HG03469 (cell line): ENCODE results near the gene ATF6B.

Source experiments
- ATAC-seq: cut with Tn5 transposase; IDR thresholded peaks from one replicate; pipeline ENCODE4 v1.9.1; 2021; ENCODE audit warnings: mild to moderate bottlenecking, moderate library complexity, moderate number of reproducible peaks; ENCODE audit not compliant: unreplicated experiment

The ATF6B gene

GRCh38 chr6:32132110-32132509 lies 4.1 kb upstream of the ATF6B start:
- ATAC-seq: no peak

DNA sequence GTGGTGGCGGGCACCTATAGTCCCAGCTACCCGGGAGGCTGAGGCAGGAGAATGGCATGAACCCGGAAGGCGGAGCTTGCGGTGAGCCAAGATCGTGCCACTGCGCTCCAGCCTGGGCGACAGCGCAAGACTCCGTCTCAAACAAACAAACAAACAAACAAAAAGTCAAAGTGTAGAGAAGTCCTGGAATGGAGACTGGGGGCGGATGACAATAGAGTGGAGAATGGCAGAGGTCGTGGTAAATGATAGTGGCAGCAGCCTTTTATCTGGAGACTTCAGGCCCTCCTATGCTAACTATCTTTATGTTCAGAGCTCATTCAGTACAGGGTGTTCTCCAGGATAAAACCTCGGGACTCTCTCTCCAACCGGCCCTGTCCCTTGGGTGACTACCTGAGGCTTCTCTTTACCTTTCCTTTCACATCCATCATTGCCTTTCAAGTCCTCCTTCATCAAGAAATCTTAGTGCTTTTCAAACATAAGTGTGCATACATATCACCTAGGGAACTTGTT lies 3.4 kb upstream of the ATF6B start:
- ATAC-seq: no peak

GRCh38 chr6:32129297-32130088 lies 1.4 kb upstream of the ATF6B start:
- no peak for ATAC-seq

DNA sequence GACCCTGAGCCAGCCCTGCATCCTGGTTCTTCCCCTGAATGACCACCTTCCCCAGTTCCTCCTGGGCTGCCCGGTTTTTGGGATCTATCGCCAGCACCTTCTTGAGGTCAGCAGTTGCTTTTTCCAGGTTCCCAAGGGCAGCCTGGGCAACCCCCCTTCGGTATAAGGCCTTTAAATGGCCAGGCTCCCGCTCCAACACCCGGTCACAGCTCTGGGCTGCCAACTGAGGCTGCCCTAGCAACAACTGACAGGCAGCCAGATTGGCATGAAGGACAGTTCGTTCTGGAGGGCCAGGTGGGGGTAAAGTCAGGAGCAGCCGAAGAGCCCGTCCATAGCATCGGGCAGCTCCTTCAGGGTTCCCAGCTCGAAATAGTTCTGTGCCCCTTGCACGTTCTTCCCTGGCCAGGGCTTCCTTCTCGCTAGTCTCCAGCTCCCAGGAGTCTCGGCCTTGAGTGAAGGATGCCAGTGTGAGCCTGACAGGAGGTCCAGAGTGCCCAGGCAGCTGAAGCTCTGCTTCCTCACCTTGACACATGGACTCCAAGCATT lies 778 bp upstream of the ATF6B start:
- no peak for ATAC-seq

GRCh38 chr6:32127409-32127716 lies 683 bp downstream of the ATF6B start:
- no peak for ATAC-seq

DNA sequence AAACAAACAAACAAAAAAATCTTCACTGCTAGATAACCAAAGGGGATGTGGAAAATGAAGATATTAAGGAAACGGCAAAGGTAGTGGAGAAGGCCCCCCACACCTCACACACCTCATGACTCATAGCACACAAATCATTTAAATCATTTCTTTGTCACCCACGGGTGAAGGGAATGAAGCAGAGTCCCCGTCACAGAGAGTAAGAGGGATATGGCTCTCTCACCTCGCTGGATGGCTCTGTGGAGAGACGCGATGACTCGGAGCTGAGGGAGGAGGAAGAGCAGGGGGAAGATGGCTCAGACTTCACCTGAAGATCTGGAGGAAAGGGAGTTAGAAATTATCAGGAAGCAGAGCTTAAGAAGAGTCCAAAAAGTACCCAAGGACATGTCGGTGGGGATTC lies 1.2 kb downstream of the ATF6B start:
- ATAC-seq: no peak

DNA sequence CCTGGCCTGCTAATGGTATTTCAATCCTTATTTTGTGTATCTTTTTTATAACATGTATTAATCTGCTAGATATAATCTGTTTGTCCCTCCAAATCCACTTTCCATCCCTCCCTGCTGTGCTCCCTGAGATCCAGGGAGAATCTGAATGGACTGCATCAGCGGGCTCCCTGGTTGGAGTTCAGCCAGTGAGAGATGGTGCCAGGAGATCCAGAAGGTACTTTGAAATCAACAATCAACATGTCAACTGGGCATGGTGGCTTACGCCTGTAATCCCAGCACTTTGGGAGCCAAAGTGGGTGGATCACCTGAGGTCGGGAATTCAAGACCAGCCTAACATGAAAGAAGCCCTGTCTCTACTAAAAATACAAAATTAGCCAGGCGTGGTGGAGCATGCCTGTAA lies 4.4 kb downstream of the ATF6B start:
- no peak for ATAC-seq

DNA sequence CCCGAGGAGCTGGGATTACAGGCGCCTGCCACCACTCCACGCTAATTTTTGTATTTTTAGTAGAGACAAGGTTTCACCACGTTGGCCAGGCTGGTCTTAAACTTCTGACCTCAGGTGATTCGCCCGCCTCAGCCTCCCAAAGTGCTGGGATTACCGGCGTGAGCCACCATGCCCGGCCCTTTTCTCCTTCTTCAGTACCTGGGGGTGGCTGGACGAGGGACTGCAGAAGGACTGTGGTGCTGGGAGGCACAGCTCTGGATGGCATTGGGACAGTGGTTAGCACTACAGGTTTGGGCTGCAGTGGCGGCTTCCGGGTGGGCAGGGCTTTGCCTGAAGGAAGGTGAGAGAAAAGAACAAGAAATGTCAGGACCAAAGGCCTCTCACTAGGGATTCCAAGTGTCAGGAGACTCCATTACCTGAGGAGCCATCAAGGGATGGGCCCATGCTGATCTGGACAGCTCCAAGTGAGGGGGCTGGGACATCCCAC lies 7.4 kb downstream of the ATF6B start:
- no peak for ATAC-seq

DNA sequence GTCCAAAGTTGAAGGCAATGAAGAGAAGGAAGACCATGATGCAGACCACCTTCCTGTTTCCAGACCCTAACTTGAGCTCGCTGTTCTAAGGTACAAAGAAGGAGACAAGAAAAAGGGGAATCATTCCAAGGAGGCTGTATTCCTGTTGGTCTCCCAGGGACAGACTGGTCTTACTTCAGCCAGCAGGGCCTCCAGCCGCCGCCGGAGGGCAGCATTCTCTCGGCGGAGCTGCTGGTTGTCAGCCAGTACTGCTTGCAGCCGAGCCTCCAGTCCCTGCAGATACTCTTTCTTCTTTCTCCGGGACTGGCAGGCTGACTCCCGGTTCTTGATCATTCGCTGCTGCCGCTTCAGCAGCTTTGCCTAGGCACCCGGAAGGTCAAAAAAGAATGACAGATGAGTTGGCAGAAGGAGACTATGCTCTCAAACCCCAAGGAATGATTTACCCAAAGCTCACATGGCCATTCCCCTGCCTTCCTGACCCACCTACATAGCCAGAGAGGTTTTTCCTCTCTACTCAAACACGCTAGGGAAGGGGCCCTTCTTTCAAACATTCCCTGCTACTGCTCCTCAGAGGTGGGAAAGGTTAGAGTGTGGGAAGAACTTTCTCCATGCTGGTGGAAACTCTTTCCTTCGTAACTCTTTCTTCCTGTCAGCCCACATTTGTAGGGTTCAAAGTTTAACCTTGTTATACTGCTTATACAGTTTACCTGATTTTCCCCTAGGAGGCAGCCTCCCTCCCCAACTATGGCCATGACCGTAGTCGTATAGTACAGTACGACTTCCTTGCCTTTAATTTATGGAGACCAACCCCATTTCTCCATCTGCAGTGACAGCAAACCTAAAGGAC lies 9.0 kb downstream of the ATF6B start:
- no peak for ATAC-seq

GRCh38 chr6:32117461-32117860 lies 10.6 kb downstream of the ATF6B start:
- no peak for ATAC-seq

GRCh38 chr6:32116674-32117073 lies 11.4 kb downstream of the ATF6B start:
- ATAC-seq: no peak

- ATAC-seq: no peak
Measured at GRCh38 chr6:32115623-32116022, 12.4 kb downstream of the ATF6B start.

DNA sequence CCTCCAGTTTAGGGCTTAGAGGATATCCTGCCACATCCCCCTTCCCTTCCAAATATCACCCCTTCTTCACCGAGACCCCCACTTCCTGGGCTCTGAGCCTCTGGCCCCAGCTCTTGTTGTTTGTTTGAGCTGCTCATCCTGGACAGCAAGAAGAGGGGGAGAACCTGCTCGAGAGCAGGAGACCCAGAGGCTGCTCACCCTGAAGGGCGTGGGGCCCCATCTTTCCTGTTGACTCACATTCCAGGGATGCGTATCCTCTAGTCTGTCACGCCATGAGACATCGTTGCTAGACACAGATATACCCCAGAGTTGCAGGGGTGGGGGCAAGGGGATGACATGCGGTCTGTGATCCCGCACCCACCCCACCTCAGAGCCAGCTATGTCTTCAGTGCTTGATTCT lies 13.2 kb downstream of the ATF6B start:
- ATAC-seq: no peak

DNA sequence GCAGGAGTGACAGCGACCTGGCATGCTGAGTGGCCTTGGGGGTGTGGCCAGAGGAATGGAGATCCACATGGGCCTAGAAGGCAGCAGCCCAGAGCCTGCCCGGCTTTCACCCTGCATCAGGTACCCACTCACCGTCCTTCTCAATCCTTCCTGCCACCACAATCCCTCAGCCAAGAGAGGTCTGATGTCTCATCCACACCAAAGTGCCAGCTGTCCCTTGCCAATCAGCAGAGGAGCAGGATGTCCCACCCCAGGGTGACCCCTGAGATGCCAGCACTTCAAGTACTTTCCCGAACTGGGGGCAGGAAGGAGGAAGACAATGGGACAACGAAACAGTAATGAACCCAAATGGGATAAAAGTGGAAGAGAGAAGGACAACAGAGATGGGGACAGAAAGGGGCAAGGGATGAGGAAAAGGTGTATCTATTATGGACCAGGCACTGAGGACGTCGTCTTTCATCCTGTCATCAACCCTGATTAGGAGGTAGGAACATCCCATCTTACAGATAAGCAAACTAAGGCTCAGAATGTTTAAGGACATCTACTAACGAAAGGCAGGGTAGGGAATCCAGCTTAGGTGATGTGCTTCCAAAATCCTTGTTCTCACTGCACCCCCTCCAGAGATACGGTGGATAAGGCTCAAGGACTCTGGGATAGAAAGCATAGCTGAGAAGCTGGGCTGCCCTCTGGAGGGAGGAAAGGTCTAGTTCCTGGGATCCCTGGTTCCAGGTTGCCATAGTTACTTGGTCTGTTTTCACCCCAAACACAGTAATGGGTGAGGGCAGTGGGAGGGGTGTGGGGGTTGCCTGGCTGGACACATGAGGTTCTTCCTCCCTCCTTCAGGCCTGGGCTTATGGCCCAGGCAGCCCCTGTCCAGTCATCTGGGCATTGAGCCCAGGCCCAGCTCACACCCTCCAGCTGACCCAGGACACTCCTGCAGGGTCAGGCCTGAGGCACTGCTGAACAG lies 14.4 kb downstream of the ATF6B start:
- no peak for ATAC-seq

- no peak for ATAC-seq
Measured at GRCh38 chr6:32112431-32112980, 15.5 kb downstream of the ATF6B start.

- no peak for ATAC-seq
Measured at GRCh38 chr6:32111424-32112066, 16.5 kb downstream of the ATF6B start.

GRCh38 chr6:32110632-32111031 lies 17.4 kb downstream of the ATF6B start:
- ATAC-seq: no peak

DNA sequence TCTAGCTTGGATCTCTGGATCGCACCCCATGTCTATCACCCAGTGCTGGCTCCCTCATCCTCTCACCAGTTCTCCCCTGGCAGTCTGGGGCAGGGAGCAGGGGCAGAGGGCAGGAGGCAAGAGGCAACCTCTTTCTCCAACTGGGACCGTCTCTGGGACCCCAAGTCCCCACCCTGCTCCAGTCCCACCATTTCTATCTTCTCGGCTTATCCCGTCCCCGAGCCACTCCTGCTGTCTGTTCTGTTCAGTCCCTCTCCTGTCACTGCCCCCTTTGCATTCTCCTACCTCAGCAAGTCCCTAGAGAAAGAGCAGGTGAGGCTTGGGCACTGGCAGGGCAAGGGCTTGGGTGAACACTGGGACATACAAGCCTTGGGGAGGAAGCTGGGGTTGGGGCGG lies 18.3 kb downstream of the ATF6B start:
- ATAC-seq: no peak

DNA sequence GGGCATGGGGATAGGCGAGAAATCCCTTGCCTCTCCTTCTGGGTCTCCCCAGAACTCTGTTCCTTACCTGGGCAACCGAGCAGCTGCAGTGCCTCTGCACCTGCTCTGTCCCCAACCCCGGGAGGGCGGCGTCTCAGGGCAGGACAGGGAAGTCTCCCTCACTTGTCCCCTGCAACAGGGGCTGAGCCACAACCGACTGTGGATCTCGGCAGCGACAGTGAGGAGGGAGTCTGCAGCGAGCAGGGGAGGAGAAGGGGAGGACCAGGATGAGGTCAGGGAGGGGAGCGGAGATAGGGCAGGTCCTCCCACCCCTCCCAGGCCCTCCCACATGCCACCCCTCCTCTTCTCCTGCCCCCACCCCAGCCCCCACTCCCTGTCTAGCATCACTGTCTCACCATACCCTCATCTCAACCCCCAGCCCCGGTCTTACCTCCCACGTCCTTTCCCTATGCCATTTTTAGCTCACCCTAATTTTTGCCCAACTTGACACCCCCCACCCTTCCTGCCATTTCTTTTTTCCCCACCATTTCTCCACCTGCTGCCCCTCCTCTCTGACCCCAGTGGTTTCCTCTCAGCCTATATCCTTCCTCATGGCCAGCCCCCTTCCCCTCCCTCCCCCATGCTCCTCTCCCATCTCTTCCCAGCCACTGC lies 18.8 kb downstream of the ATF6B start, which contains the start of gene TNXB:
Gene TNXB (minus strand): TSS at position 225 of the 651 bp plus-strand sequence. CDS start 11,140 bp downstream, outside the sequence.
- ATAC-seq: no peak
